ENCODE results near the gene UPK1B.

Gene UPK1B

DNA sequence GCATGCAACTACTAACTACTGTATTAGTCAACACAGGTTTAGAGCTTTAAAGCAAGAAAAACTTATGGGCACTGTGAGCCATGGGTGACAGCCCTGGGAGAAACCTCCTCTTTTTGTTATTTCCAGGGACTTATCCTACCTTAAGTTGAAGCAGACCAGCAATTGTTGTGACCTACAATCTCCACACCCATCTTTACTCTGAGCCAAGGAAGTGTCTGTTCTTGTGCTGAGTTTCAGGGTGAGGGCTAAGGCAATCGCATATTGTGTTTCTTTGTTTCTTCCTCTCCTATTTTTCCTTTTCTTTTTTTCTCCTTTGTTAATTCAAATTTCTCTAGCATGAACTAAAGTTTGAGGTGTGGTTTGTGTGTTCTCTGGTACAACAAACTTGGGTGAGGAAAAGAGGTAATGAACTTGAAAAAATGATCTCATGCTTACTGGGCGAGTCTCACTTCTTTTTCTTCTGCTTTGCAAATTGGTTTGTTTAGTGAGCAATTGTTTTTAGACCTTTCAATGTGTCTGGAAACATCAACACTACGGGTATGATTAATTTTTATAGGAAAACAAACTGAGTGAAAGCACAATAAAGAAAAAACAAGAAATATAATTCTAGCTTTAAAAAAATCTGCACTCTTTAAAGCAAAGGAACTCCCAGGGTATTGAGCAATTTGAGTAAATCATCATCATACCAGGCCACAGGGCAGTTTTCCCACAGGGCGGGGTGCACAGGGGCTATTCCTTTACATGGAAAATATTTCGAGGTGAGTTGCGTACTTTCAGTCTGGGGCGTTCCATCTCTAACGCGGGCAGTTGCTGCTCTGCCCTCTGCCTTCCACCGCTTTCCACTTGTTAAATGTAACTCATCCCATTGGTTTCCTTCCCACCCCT is 2.7 kb downstream of the UPK1B start:
- H3K27ac ChIP-seq (ENCODE audit: poor library complexity, severe bottlenecking): peak overlapping the region; percentile 77
- ATAC-seq (ENCODE audit: low read depth) (peak; percentile 87), DNase-seq (ENCODE audit: low spot score) (peak; percentile 69)
- no peaks in the 10 kb centered on the region for H3K36me3 ChIP-seq (ENCODE audit: low read depth)
- TF ChIP-seq, protein P1, sequence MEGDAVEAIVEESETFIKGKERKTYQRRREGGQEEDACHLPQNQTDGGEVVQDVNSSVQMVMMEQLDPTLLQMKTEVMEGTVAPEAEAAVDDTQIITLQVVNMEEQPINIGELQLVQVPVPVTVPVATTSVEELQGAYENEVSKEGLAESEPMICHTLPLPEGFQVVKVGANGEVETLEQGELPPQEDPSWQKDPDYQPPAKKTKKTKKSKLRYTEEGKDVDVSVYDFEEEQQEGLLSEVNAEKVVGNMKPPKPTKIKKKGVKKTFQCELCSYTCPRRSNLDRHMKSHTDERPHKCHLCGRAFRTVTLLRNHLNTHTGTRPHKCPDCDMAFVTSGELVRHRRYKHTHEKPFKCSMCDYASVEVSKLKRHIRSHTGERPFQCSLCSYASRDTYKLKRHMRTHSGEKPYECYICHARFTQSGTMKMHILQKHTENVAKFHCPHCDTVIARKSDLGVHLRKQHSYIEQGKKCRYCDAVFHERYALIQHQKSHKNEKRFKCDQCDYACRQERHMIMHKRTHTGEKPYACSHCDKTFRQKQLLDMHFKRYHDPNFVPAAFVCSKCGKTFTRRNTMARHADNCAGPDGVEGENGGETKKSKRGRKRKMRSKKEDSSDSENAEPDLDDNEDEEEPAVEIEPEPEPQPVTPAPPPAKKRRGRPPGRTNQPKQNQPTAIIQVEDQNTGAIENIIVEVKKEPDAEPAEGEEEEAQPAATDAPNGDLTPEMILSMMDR (IDR thresholded peaks at IDR 0.05; ENCODE audit: poor library complexity, severe bottlenecking): no peak
- no peak overlapping the region for H3K4me3 ChIP-seq (ENCODE audit: severe bottlenecking)
- no peaks in the 10 kb centered on the region for H3K9me3 ChIP-seq (ENCODE audit: severe bottlenecking)
- H3K4me1 ChIP-seq (ENCODE audit: insufficient read depth, poor library complexity, severe bottlenecking): peaks cover 18% of the 10 kb centered on the region
- no peaks in the 10 kb centered on the region for H3K27me3 ChIP-seq (ENCODE audit: insufficient read depth, poor library complexity, severe bottlenecking)

DNA sequence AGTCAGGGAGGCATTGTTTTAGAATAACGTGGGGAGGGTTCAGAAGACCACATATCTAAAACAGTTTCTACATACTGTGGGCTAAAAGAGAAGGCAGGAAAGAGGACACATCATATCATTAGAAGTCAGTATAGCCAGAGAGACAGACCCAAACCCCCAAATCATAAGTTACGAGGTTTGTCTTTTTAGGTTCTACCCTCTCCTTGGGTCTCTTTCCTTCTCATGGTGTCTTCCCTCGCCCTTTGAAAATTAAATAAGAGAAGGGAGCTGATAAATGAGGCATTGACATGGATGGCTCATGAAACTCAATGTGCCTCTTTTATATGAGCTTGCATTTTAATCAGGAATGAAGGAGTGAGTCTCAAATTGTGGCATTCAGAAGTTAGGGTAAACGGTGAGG is 3.4 kb downstream of the UPK1B start:
- peak overlapping the region; percentile 77 for H3K27ac ChIP-seq (ENCODE audit: poor library complexity, severe bottlenecking)

DNA sequence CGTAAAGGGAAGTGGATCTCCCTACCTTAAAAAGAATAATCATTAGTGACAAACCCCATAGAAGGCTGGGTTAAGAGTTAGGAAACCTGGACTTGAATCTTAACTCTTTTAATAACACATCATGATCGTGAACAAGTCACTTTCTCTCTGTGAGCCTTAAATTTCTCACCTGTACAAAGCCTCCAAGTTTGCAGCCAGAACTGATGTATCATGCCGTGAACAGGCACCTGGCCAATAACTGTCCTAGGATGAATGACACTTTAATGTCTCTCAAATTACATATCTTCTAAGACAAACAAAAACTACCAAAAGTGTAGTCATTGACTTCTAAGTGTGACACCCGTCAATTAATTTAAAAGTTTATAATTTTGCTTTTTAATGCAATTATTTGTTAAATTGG is 3.9 kb downstream of the UPK1B start:
- no peak for DNase-seq (ENCODE audit: low spot score)
- Histone ChIP-seq H3K27ac (ENCODE audit: poor library complexity, severe bottlenecking) (peak overlapping the region; percentile 77), H3K4me1 (ENCODE audit: insufficient read depth, poor library complexity, severe bottlenecking) (peaks cover 29% of the 10 kb centered on the region), H3K9me3 (ENCODE audit: severe bottlenecking) (no peaks in the 10 kb centered on the region), H3K4me3 (ENCODE audit: severe bottlenecking) (no peak overlapping the region), H3K36me3 (ENCODE audit: low read depth) (no peaks in the 10 kb centered on the region), H3K27me3 (ENCODE audit: insufficient read depth, poor library complexity, severe bottlenecking) (no peaks in the 10 kb centered on the region)
- TF ChIP-seq, protein P1 (IDR thresholded peaks at IDR 0.05; ENCODE audit: poor library complexity, severe bottlenecking): no peak
- no peak; the same call in 2 of the 3 replicates for ATAC-seq (ENCODE audit: low read depth)

More for the DNA sequence above, 3.4 kb downstream of the UPK1B start:
- no peaks in the 10 kb centered on the region for H3K9me3 ChIP-seq (ENCODE audit: severe bottlenecking)
- H3K4me1 ChIP-seq (ENCODE audit: insufficient read depth, poor library complexity, severe bottlenecking): peaks cover 23% of the 10 kb centered on the region
- TF ChIP-seq, protein P1 (IDR thresholded peaks at IDR 0.05; ENCODE audit: poor library complexity, severe bottlenecking): no peak
- ATAC-seq (ENCODE audit: low read depth) (no peak), DNase-seq (ENCODE audit: low spot score) (no peak)
- no peaks in the 10 kb centered on the region for H3K36me3 ChIP-seq (ENCODE audit: low read depth)
- H3K27me3 ChIP-seq (ENCODE audit: insufficient read depth, poor library complexity, severe bottlenecking): no peaks in the 10 kb centered on the region
- H3K4me3 ChIP-seq (ENCODE audit: severe bottlenecking): no peak overlapping the region

DNA sequence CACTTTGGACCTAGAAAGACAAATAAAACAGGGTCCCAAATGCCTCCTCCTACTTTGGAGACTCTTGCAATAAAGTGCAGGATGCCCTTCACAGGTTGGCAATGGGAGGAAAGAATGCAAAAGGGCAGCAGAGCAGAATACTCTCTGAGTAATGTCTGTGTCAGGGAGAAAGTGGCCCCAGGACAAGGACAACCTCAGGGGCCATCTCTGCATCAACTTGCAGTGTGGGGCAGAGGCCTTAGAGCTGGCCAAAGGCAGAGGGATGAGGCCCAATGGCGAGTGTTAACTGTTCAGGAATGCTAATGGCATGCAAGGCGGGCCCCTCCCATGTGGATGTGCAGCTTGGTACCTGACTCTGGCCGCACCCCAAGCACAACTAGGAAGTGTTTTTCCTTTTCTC is 8.4 kb downstream of the UPK1B start:
- Histone ChIP-seq H3K27me3 (ENCODE audit: insufficient read depth, poor library complexity, severe bottlenecking) (no peaks in the 10 kb centered on the region), H3K27ac (ENCODE audit: poor library complexity, severe bottlenecking) (peak overlapping the region; percentile 68), H3K4me3 (ENCODE audit: severe bottlenecking) (no peak overlapping the region), H3K4me1 (ENCODE audit: insufficient read depth, poor library complexity, severe bottlenecking) (peaks cover 30% of the 10 kb centered on the region), H3K36me3 (ENCODE audit: low read depth) (no peaks in the 10 kb centered on the region), H3K9me3 (ENCODE audit: severe bottlenecking) (no peaks in the 10 kb centered on the region)
- peak; percentile 80 for DNase-seq (ENCODE audit: low spot score)
- ATAC-seq (ENCODE audit: low read depth): peak; percentile 94
- TF ChIP-seq, protein P1 (IDR thresholded peaks at IDR 0.05; ENCODE audit: poor library complexity, severe bottlenecking): no peak

DNA sequence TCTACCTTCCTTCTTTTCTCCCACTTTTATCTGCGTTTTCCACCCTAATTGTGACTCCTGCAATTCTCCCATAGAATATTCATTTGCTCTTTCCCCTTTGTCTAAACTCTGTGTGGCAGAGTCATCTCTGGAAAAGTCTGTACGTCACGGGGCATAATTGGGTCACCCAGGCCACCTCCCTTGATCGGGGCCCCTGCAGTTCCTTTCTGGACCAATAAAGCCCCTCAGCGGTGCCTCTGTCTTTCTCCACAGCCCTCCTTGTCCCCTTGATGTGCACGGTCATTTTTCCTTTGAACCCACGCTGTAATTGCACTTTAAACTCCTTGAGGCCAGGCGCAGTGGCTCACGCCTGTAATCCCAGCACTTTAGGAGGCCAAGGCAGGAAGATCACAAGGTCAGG is 10.7 kb downstream of the UPK1B start:
- TF ChIP-seq, protein P1 (IDR thresholded peaks at IDR 0.05; ENCODE audit: poor library complexity, severe bottlenecking): no peak
- Histone ChIP-seq H3K36me3 (ENCODE audit: low read depth) (no peaks in the 10 kb centered on the region), H3K4me1 (ENCODE audit: insufficient read depth, poor library complexity, severe bottlenecking) (peaks cover 22% of the 10 kb centered on the region), H3K27me3 (ENCODE audit: insufficient read depth, poor library complexity, severe bottlenecking) (no peaks in the 10 kb centered on the region), H3K9me3 (ENCODE audit: severe bottlenecking) (no peaks in the 10 kb centered on the region), H3K4me3 (ENCODE audit: severe bottlenecking) (no peak overlapping the region), H3K27ac (ENCODE audit: poor library complexity, severe bottlenecking) (peak overlapping the region; percentile 68)
- ATAC-seq (ENCODE audit: low read depth) (no peak), DNase-seq (ENCODE audit: low spot score) (no peak)

Measured in RWPE2 (cell line).